Natural killer cell (primary cell): ENCODE results near the gene KCNA2. TPM values are rescaled to one million over a fixed set of nuclear protein-coding genes. Genes with fewer than 3 reads are reported as not detected.

Source experiments
- ATAC-seq, 3 donors: fragments of 150-1000 bp in 2 of 3; fragments of 200-7000 bp in 1 of 3; cut with Tn5 transposase; 1 replicate in 1 of 3; 2 replicates in 2 of 3; pipeline ENCODE4 v1.10.0; 2021; ENCODE audit warnings: mild to moderate bottlenecking in 2 of 3, moderate library complexity in 2 of 3
- DNase-seq, 2 donors: peaks; one replicate each; pipeline versions ENCODE4 v3.0.0 to v3.0.0-alpha.2; 2013 to 2021; ENCODE audit warnings: mixed read lengths in 1 of 2
- H3K27ac ChIP-seq: one replicate; pipeline ENCODE4 v1.5.1; 2013; ENCODE audit warnings: mild to moderate bottlenecking, low read length
- H3K27me3 ChIP-seq: one replicate; pipeline ENCODE4 v1.6.1; 2013; ENCODE audit warnings: low read length; ENCODE audit not compliant: control insufficient read depth, insufficient read depth
- H3K36me3 ChIP-seq: one replicate; pipeline ENCODE4 v1.6.1; 2013; ENCODE audit warnings: low read length; ENCODE audit not compliant: control insufficient read depth, insufficient read depth
- H3K4me1 ChIP-seq: one replicate; pipeline ENCODE4 v1.6.1; 2013; ENCODE audit warnings: low read length; ENCODE audit not compliant: control insufficient read depth, insufficient read depth
- H3K4me3 ChIP-seq: one replicate; pipeline ENCODE4 v1.5.1; 2013; ENCODE audit warnings: low read length
- H3K9me3 ChIP-seq: one replicate; pipeline ENCODE4 v1.6.1; 2013; ENCODE audit warnings: low read length; ENCODE audit not compliant: control insufficient read depth, insufficient read depth
- H3K27ac Mint-ChIP-seq, 2 donors: one replicate each; pipeline ENCODE4 v1.8.0; 2022; ENCODE audit warnings: mild to moderate bottlenecking in 2 of 2, mixed read lengths in 2 of 2, moderate library complexity in 1 of 2
- H3K27me3 Mint-ChIP-seq, 2 donors: one replicate each; pipeline ENCODE4 v1.8.0; 2022; ENCODE audit warnings: low read depth in 2 of 2, mixed read lengths in 2 of 2
- H3K36me3 Mint-ChIP-seq: one replicate; pipeline ENCODE4 v1.8.0; 2022; ENCODE audit warnings: mixed read lengths
- H3K4me1 Mint-ChIP-seq, 2 donors: one replicate each; pipeline ENCODE4 v1.8.0; 2022; ENCODE audit warnings: mixed read lengths in 2 of 2
- H3K4me3 Mint-ChIP-seq: one replicate; pipeline ENCODE4 v1.8.0; 2022; ENCODE audit warnings: mild to moderate bottlenecking, moderate library complexity, mixed read lengths
- H3K9me3 Mint-ChIP-seq, 2 donors: one replicate each; pipeline ENCODE4 v1.8.0; 2022; ENCODE audit warnings: mixed read lengths in 2 of 2
- WGBS: methylation state at CpG from one replicate; pipeline ENCODE4 v1.1.7; 2013; ENCODE audit warnings: missing lambda C conversion rate; ENCODE audit not compliant: insufficient coverage; 5-methylcytosine and 5-hydroxymethylcytosine counted together
- intact Hi-C: fragments of 100-400 bp; cut with micrococcal nuclease; formaldehyde crosslinking; loops from one replicate; pipeline ENCODE4 v1.14.2; 2022
- total RNA-seq, 4 donors: library from RNA; stranded (reverse); fragments of 120-200 nt in 1 of 4; gene quantifications; one replicate each; pipeline versions ENCODE4 v1.2.3 to v1.2.4, GENCODE V29; 2013 to 2022
- TF ChIP-seq, protein P1 (sequence below): fragments of 200-600 bp; IDR thresholded peaks from one replicate; pipeline ENCODE4 v1.8.0; 2022; ENCODE audit warnings: antibody characterized with exemption

KCNA2 gene
- total RNA-seq, 3 donors from 2014 or later (not counting 1 experiment from before 2014, with no cell fraction given), result 0.07 to 2.6 (median 0.26) TPM

DNA sequence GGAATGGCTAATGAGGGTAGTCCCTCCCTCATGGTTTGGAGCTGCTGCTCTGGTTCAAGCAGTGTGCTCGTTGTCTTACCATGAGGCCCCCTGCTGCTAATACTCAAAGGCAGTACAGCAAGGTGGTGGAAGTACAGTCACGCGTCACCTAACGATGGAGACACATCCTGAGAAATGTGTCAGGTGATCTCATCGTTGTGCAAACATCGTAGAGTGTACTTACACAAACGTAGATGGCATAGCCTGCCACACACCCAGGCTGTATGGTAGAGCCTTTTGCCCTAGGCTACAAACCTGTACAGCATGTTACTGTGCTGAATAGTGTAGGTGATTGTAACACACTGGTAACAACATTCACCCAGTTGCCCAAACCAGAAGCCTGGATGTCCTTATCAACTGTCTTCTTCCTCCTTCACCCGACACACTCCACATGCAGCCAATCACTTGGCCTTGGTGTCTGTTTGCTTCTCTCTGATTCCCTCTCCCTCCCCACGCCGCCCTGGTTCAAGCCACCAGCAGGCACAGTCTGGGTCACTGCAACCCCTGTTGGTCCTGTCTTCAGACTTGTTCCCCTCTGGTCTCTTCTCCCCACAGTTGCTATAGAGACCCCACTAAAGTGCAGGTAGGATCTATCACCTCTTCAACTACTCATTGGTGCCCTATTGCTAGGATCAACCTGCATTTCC lies 6.0 kb upstream of the KCNA2 start:
- Histone ChIP-seq H3K27ac (no peak overlapping the region), H3K4me1 (peaks cover 13% of the 10 kb centered on the region), H3K9me3 (no peaks in the 10 kb centered on the region), H3K27me3 (peaks cover 18% of the 10 kb centered on the region), H3K36me3 (no peaks in the 10 kb centered on the region), H3K4me3 (no peak overlapping the region)
- intact Hi-C loops, result no loop called here
- peaks cover 48 to 52% of the 10 kb centered on the region in 2 donors for H3K27me3 Mint-ChIP-seq
- TF ChIP-seq, protein P1, sequence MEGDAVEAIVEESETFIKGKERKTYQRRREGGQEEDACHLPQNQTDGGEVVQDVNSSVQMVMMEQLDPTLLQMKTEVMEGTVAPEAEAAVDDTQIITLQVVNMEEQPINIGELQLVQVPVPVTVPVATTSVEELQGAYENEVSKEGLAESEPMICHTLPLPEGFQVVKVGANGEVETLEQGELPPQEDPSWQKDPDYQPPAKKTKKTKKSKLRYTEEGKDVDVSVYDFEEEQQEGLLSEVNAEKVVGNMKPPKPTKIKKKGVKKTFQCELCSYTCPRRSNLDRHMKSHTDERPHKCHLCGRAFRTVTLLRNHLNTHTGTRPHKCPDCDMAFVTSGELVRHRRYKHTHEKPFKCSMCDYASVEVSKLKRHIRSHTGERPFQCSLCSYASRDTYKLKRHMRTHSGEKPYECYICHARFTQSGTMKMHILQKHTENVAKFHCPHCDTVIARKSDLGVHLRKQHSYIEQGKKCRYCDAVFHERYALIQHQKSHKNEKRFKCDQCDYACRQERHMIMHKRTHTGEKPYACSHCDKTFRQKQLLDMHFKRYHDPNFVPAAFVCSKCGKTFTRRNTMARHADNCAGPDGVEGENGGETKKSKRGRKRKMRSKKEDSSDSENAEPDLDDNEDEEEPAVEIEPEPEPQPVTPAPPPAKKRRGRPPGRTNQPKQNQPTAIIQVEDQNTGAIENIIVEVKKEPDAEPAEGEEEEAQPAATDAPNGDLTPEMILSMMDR, result no peak
- 79% methylated on average over 10 of the region's 10 CpGs for WGBS
- ATAC-seq (no peak), DNase-seq (no peak)
- no peak overlapping the region for H3K27ac Mint-ChIP-seq
- no peak overlapping the region for H3K4me3 Mint-ChIP-seq
- H3K4me1 Mint-ChIP-seq, result peaks cover 0 to 10% of the 10 kb centered on the region in 2 donors
- H3K36me3 Mint-ChIP-seq, result no peaks in the 10 kb centered on the region
- H3K9me3 Mint-ChIP-seq, result no peaks in the 10 kb centered on the region

DNA sequence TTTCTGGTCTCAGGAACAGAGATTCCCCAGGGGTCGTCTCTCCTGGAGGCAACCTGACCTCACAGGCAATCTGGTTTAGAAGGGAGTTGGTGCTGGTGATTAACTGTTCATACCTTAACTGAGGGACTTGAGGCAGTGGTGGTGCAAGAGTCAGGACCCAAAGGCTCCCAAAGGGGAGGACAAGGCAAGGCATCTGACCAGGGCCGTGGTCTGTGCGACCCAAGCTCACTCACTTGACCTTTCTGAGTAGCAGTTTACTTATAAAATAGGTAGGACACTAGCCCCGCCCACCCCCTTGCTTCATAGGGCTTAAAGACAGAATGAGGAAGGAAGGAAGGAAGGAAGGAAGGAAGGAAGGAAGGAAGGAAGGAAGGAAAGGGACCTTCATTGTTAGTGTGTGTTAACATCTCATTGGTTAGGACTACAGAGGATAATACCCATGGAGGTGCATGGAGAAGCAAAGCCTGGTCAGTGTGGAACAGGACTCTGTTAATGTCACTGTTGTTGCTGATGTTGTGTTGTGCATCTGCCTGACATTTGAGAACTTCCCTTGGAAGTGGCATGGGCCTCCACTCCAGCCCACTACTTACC lies 4.6 kb upstream of the KCNA2 start:
- Mint-ChIP-seq H3K36me3 (no peaks in the 10 kb centered on the region), H3K9me3 (no peaks in the 10 kb centered on the region), H3K4me1 (peaks cover 0 to 18% of the 10 kb centered on the region in 2 donors), H3K27ac (no peak overlapping the region), H3K27me3 (peaks cover 50 to 60% of the 10 kb centered on the region in 2 donors), H3K4me3 (no peak overlapping the region)
- H3K36me3 ChIP-seq, result no peaks in the 10 kb centered on the region
- H3K9me3 ChIP-seq, result no peaks in the 10 kb centered on the region
- peaks cover 24% of the 10 kb centered on the region for H3K27me3 ChIP-seq
- peaks cover 22% of the 10 kb centered on the region for H3K4me1 ChIP-seq
- no peak for DNase-seq
- ATAC-seq, result no peak
- WGBS, result 93% methylated on average over 4 of the region's 4 CpGs
- H3K4me3 ChIP-seq, result no peak overlapping the region
- intact Hi-C loops, result no loop called here
- no peak overlapping the region for H3K27ac ChIP-seq
- TF ChIP-seq, protein P1, result no peak

DNA sequence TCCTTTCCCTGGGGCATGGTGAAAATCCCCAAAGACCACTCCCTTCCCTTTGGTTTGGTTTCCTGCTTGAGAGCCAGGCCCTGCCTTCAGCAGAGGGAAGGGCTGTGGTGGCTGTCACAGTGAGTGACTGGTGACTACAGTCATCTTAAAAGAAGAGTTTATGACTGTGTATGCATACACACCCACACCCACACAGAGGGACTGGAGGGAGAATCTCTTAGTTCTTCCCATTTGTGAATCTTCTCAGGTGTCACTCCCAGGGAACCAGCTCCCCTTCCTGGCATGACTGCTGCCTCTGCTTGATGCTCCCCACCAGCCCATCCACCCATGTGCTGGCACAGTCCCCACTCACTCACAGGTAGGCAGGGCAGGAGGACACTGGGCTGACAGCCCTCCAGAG lies 3.9 kb upstream of the KCNA2 start:
- H3K27ac ChIP-seq, result no peak overlapping the region
- peaks cover 57 to 61% of the 10 kb centered on the region in 2 donors for H3K27me3 Mint-ChIP-seq
- peaks cover 25% of the 10 kb centered on the region for H3K27me3 ChIP-seq
- H3K36me3 Mint-ChIP-seq, result no peaks in the 10 kb centered on the region
- no peak overlapping the region for H3K4me3 Mint-ChIP-seq
- no peaks in the 10 kb centered on the region for H3K36me3 ChIP-seq
- H3K4me3 ChIP-seq, result no peak overlapping the region
- no peak overlapping the region for H3K27ac Mint-ChIP-seq
- intact Hi-C loops, result no loop called here
- ATAC-seq (no peak), DNase-seq (no peak)
- peaks cover 0 to 13% of the 10 kb centered on the region in 2 donors for H3K4me1 Mint-ChIP-seq
- H3K9me3 Mint-ChIP-seq, result no peaks in the 10 kb centered on the region
- TF ChIP-seq, protein P1, result no peak
- no peaks in the 10 kb centered on the region for H3K9me3 ChIP-seq
- H3K4me1 ChIP-seq, result peaks cover 19% of the 10 kb centered on the region
